A172 (cell line): ENCODE measurements around the gene TINAG. TPM values are rescaled to one million over a fixed set of nuclear protein-coding genes. Genes with fewer than 3 reads are reported as not detected.

Source experiments
- DNase-seq: peaks from one replicate; pipeline ENCODE4 v3.0.0-alpha.2; 2015; ENCODE audit warnings: low spot score
- total RNA-seq: library from RNA; depleted of rRNA; stranded (reverse); fragments of >200 nt; shearing (Covaris generic); gene quantifications from 2 replicates; pipeline ENCODE4 v1.2.3, GENCODE V29; 2014; rRNA removed

TINAG gene
- not detected in 2 replicates for total RNA-seq

DNA sequence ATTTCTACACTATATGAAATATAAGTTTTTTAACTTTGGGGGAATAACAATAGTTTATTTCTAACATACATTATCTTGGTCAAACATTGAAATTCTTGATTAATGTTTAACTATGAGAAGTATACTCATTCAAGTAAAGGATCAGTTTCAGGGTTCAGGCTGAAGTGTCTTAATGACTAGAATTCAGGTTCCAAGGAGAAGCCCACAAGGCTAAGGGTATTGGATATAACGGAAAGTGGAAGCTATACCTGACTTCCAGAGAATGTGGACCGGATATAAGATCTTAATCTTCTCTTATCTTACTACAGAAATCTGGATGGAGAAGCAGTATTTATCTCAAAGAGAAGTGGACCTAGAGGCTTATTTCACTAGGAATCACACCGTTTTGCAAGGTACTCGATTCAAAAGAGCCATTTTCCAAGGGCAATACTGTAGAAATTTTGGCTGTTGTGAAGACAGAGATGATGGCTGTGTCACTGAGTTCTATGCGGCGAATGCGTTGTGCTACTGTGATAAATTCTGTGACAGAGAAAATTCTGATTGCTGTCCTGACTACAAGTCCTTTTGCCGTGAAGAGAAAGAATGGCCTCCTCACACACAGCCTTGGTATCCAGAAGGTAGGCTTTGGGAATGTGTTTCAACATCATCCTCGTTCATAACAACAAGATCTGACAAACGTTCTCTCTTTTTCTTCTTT lies at the start of gene TINAG:
TINAG (plus strand) TSS at position 153 of the 697 bp plus-strand sequence; CDS start at position 263, 110 bp downstream.
- no peak for DNase-seq

- DNase-seq, result no peak
Measured at GRCh38 chr6:54260025-54260424, 48.2 kb upstream of the TINAG start.

DNA sequence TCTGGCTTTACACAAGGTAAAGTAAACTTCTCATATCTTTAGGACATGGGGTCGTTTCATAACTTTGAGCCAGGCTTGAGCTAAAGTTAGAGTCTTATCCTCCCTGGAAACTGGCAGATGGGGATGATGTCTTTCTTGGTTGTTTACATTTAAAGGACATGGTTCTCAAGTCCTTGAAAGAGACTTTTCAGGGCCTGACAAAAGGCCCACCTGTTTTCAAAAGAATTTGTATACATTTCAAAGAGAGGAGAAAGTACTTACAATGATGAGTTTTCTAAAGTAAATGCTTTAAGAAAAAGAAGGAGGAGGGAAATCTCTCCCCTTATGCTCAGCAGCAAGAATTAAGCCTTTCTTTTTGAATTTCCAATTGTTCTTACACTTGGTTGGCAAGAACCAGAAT lies 45.7 kb upstream of the TINAG start:
- DNase-seq, result no peak

DNA sequence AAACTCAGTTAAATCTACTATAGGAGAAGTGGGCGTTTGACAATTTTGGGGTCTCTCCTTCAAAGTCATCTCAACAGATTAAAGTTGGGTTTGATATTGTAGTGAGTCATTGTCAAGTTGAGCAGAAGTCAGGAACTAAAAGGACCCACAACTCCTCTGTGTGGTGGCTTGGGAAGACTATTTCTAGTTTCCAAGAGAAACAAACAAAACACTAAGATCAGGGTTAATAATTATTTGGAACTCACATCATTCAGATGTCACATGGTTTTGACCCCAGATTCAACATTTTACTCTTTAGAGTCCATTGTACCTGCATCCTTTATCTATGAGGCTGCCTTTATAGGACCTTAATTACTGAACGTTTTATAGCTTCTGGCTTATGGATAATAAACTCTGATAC lies 45.3 kb upstream of the TINAG start:
- DNase-seq, result no peak

DNA sequence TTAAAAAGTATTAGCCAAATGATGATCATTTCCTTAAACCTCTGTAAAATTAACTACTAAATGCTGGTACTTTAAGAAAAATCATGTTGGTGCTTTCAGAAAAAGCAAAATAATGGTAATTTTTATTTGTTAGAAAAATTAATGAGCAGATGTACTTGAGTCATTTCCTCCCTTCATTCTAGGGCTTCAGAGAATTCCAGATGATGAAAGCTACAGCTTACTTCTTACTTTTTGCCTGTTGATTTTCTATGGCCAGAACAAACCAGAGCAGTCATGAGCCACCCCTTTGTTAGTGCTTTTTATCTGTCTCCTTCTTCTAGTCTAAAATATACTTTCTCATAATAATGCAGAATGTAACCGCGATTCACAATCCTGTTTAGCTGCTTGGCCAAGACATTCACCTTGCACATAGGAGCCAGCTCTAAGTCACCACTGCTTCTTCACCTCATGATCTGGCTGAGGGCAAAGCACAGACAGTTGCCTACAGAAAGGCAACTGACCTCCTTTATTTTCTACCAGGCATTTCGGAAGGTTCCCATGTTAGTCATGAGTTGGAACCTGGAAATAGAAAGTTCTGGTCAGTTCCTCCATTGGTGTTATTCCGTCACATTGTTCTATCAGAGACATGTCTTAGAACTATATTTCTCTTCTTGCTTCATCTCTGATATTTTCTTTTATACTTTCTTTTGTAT lies 43.5 kb upstream of the TINAG start:
- DNase-seq, result no peak

- no peak for DNase-seq
Measured at GRCh38 chr6:54266400-54266923, 41.8 kb upstream of the TINAG start.

DNA sequence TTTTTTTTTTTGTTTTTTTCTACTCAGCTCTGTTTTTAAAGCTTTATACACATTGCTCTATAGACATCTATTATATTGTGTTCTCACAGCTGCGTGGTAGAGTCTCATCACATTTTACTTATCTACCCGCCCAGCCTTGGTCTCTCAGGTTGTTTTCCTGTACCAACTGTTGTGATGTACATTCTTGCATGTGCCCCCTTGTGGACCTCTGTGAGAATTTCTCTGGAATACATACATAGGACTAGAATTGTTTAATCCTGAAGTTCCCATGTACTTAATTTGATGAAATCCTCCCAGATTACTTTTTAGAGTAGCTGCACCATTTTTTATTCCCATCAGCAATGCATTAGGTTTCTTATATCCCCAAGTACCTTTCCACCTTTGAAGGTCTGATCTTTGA lies 40.4 kb upstream of the TINAG start:
- peak; percentile 45 for DNase-seq

DNA sequence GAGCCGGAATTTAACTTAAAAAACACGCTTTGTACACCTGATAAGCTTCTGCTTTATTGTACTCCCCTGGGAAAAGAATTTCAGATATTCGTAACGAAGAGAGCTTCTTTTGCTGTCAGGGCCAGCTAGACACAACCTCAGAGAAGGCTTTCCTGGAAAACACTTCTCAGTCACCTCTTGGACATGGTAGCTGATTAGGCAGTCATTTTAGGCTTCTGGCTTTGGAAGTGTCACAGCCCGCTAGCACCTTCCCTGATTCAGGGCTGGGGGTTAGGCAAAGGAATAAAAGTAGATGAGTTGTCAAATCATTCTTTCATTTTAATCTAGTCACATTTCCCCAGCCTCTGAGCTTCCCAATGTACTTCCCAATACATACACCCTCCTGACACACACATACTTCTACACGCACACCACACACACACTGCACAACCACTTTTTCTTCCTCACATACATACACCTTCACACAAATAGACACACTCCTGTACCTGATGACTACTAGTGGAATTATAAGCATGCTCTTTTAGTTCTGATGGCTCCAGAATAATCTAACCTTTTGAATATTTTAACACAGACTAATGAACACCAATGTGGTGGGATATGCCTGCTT lies 34.9 kb upstream of the TINAG start:
- no peak for DNase-seq

GRCh38 chr6:54274383-54274782 lies 33.9 kb upstream of the TINAG start:
- no peak for DNase-seq

GRCh38 chr6:54282186-54282585 lies 26.1 kb upstream of the TINAG start:
- DNase-seq, result peak; percentile 93

GRCh38 chr6:54284161-54284860 lies 23.9 kb upstream of the TINAG start:
- peak; percentile 18 for DNase-seq

DNA sequence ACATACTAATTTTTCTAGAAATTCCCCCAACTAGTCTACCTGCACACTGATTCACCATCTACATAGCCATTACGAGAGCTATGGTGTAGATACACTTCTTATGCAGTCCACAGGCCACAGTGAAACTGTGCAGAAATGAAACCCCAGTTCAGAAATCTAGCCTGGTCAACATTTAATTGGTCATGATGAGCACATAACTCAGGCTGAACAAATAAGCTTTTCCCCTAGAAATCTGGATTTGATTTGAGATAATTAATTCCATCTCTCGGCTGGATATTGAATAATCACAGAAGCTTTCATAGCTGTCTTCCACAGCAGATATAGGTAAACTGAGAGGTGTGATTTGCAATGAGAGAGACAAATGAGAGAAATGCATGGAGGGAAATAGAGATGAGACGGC lies 22.6 kb upstream of the TINAG start:
- no peak for DNase-seq

GRCh38 chr6:54286141-54286540 lies 22.1 kb upstream of the TINAG start:
- DNase-seq, result peak; percentile 23

DNA sequence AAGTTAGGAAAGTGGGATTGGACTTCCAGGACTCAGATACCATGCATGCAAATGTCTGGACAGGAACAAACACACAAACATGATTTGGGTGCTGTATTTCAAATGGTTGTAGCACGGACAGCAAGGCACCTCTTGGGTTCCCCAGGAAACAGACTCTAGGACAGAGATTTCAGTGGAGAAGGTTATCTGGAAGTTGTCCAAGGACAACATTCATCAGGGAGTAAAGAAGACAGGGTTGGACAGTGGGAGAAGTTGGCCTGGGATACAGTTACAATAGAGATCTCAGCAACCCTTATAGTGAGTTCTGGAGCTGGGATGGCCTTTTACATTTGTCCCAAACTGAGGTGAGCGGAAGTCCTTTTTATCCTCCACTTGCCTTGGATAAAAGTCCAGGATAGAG lies 19.8 kb upstream of the TINAG start:
- no peak for DNase-seq

- no peak for DNase-seq
Measured at GRCh38 chr6:54289426-54289825, 18.8 kb upstream of the TINAG start.

DNA sequence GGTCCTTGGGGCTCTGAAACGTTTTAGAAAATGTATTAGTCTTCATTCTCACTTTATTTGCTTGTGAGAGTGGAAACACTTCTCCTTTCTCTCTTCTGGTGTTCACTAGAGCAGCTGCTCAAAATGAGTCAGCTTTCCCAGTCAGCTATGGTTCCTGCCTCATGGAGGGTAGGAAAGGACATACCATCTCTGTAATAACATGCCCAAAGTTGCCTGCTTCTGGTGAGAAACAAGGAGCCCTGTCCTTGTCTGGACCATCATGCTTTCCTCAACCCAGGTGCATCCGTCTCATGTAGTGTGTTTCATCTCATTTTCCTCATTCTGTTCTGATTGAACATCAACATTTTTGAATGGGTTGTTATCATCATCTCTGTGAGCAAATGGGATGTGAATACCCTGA lies 17.1 kb upstream of the TINAG start:
- peak; percentile 46 for DNase-seq

DNA sequence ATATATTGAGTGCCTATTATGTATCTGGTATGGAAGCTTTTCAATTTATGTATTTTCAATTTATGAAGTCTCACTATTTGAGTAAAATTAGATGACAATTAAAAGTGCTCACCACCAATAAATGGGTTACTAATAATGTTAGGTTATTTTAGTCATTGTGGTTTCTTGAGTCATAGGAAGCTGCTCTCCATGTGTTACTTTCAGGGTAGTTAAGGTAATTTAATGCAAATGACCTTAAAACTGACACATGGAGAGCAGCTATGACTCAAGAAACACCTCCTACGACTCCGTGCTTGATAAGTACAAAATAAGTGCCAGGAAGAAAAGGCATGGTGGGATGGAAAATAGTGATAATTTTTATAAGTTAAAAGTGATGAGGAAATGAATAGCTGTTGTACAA lies 16.5 kb upstream of the TINAG start:
- DNase-seq, result peak; percentile 51

DNA sequence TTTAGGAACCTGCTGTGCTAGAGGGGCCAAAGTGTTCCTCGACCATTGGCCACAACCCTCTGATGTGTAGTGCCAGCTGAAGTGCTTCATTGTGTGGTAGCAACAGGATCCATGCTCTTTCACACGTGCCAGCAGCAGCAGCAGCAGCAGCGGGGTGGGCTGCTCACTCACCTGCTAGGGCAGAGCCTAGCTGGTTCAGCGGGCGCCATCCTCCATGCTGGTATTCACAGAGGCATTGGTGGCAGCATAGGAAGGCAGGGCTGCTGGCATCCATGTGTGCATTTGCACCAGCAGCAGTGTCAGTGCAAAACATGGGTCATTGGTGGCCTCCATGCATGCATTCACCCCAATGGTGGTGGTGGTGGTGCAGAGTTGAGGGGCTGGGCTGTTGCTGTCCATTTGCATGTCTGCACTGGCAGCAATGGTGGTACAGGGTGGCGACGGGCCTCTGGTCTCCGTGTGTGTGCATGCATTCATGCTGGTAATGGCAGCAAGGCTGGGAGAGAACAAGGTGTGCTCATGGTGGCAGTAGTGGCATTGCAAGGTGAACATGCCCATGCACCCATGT lies 13.2 kb upstream of the TINAG start:
- no peak for DNase-seq

- no peak for DNase-seq
Measured at GRCh38 chr6:54299542-54300269, 8.5 kb upstream of the TINAG start.

- DNase-seq, result no peak
Measured at GRCh38 chr6:54301770-54302169, 6.5 kb upstream of the TINAG start.

DNA sequence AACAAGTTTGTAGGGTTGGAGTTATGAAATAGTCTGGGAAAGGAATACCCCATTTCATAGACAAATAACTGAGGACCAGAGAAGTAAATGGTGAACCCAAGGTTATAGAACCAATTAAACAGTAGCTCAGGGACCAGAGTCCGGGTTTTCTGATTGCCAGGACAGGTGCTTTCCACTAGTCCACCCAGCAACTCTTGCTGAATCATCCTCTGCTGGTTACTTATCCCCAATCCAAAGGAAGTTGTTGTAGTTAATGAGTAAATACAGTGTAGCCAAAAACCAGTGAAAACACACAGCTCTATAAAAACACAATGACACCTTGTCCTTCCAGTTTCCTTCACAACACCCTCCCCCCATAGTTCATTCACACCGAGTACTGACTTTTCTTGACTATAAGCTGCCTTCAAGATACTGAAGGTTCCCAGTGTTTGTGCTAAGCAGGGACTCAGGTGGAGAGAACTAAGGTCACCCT lies 766 bp upstream of the TINAG start:
- DNase-seq, result peak; percentile 36
